ENCODE results near the gene EEPD1.

EEPD1 gene

DNA sequence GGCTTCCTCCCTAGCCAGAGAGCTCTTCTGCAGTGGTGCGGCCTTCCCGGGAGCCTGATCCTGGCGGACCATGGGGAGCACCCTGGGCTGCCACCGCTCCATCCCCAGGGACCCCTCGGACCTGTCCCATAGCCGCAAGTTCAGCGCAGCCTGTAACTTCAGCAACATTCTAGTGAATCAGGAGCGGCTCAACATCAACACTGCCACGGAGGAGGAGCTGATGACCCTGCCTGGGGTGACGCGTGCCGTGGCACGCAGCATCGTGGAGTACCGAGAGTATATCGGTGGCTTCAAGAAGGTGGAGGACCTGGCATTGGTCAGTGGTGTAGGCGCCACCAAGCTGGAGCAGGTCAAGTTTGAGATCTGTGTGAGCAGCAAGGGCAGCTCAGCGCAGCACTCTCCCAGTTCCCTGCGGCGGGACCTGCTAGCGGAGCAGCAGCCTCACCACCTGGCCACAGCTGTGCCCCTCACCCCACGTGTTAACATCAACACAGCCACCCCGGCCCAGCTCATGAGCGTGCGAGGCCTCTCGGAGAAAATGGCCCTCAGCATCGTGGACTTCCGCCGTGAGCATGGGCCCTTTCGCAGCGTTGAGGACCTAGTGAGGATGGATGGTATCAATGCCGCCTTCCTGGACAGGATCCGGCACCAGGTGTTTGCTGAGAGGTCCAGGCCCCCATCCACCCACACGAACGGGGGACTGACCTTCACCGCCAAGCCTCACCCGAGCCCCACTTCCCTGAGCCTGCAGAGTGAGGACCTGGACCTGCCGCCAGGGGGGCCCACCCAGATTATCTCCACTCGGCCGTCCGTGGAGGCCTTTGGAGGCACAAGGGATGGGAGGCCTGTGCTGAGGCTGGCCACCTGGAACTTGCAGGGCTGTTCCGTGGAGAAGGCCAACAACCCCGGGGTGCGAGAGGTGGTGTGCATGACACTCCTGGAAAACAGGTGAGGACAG, 1.5 kb downstream of the EEPD1 start:
- DNase-seq (ENCODE audit: low read depth in 3 of 3), result no peak

GRCh38 chr7:36155811-36156361, 2.8 kb downstream of the EEPD1 start:
- DNase-seq (ENCODE audit: low read depth in 3 of 3), result no peak

- no peak for DNase-seq (ENCODE audit: low read depth in 3 of 3)
Observed at GRCh38 chr7:36157527-36158320, 4.7 kb downstream of the EEPD1 start.

DNA sequence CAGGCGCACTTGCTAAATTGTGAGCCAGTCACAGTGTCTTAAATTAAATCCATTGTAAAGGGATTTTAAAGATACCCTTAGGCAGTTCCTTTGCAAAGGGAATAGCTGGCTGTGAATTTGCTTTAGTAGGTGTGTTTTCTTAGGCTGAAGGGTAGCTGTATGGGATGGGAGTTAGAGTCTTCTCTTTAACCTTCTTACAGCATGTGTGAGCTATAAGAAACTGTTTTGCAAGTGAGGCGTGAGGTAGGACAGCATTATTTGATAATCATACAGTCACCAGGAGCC, 5.2 kb downstream of the EEPD1 start:
- DNase-seq (ENCODE audit: low read depth in 3 of 3), result no peak

DNA sequence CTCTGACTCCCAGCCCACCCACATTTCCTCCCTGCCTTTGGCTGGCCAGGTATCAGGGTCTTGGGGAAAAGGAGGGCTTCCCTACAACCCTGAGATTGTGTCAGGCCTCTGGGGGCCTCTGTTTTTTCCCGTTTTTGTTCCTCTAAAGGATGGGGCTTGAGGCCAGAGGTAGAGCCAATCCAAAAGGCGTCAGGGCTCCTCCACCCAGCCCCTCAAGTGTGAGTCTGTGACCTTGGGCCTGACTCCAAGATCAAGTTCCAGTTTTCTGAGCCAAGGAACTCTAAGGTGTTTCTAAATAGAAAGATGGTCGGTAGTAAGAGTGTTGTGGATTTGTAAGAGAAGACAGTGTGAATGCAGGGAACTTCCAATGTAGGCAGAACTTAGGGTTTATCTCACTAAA, 6.6 kb downstream of the EEPD1 start:
- DNase-seq (ENCODE audit: low read depth in 3 of 3), result no peak

- DNase-seq (ENCODE audit: low read depth in 3 of 3), result no peak
Observed at GRCh38 chr7:36160313-36160712, 7.3 kb downstream of the EEPD1 start.

- DNase-seq (ENCODE audit: low read depth in 3 of 3), result no peak
Observed at GRCh38 chr7:36161996-36162395, 8.9 kb downstream of the EEPD1 start.

DNA sequence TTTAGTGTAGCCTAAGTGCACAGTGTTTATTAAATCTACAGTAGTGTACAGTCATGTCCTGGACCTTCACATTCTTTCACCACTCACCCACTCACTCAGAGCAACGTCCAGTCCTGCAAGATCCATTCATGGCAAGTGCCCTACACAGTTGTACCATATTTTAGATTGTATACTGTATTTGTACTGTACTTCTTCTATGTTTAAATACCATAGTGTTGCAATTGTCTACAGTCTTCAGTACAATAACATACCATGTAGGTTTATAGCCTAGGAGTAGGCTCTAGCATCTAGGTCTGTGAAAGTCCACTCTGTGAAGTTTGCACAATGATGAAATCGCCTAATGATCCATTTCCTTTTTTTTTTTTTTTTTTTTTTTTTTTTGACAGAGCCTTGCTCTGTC, 12.0 kb downstream of the EEPD1 start:
- no peak for DNase-seq (ENCODE audit: low read depth in 3 of 3)

DNA sequence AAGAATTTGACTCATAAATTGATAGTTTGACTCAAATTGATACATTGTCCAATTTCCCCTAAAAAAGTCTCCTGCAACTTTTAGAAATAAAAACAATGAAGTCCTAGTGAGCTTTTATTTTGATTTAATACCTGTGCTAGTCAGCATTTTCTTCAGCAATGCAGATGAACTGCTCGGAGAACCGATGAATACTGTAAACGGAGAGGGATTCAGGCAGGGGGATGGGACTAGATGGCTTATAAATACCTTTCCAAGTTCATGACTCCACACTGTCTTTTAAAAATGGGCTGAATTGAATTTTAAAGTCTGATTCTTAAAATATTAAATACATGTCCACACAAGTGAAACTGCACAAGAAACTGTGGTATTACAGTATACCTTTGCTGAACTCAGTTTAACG, 12.7 kb downstream of the EEPD1 start:
- no peak for DNase-seq (ENCODE audit: low read depth in 3 of 3)

- no peak for DNase-seq (ENCODE audit: low read depth in 3 of 3)
Observed at GRCh38 chr7:36167403-36168050, 14.5 kb downstream of the EEPD1 start.

DNA sequence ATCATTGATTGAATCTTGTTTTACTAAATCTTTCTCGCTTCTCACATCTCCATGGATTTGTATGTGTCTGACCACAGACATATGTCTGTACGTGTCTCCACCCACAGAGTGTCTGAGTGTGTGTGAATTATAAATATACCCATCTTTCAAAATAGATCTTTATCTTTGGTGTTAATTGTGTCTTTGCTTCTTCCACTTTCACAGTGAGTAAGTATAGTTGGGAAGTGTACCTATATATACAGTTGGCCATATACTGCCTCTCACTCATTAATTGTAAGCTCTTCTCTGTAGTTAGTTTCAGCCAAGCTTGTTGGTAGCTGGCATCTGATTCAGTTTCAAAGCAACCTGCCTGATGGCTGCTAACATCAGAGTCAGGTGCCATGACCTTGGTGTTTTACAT, 18.4 kb downstream of the EEPD1 start:
- DNase-seq (ENCODE audit: low read depth in 3 of 3), result no peak

DNA sequence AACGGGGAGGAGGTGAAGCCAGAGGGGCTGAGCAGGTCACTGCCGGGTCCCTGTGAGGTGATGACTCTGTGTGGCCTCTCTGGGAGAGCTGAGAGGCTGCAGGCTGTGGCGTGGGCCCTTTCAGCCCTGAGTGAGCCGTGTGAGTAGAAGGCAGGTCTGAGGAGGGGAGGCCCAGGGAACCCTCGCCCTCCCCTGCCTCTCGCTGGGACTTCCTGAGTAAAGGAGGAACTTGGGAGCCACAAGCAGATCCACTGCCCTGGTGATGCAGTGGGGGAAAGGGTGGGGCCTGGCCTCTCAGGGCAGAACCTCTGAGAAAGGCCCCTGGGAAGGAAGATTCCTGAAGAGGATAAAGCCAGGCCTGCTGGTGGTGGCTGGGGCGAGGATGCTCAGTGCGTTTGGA, 22.8 kb downstream of the EEPD1 start:
- no peak for DNase-seq (ENCODE audit: low read depth in 3 of 3)

GRCh38 chr7:36176697-36177096, 23.6 kb downstream of the EEPD1 start:
- DNase-seq (ENCODE audit: low read depth in 3 of 3), result no peak

DNA sequence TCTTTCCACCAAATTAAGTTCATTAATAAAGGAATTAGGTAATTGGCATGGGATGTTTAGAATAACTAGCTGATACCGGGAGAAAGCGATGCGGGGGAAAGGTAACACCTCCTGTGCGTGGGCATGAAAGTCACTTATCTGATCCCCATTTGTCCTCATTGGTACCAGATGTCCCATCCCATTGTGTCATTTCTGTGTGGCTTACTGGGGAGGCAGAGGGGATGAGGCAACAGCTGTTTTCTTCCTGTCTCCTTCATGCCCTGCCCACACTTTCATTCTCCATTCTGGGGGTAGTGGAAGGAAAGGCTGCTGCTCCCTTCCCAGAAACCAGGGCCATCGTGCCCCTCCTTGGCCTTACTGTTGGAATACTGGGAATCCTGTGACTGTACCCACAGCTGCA, 27.1 kb downstream of the EEPD1 start:
- DNase-seq (ENCODE audit: low read depth in 3 of 3), result no peak

GRCh38 chr7:36181668-36182067, 28.6 kb downstream of the EEPD1 start:
- DNase-seq (ENCODE audit: low read depth in 3 of 3), result no peak

GRCh38 chr7:36182854-36183604, 30.0 kb downstream of the EEPD1 start:
- no peak for DNase-seq (ENCODE audit: low read depth in 3 of 3)

DNA sequence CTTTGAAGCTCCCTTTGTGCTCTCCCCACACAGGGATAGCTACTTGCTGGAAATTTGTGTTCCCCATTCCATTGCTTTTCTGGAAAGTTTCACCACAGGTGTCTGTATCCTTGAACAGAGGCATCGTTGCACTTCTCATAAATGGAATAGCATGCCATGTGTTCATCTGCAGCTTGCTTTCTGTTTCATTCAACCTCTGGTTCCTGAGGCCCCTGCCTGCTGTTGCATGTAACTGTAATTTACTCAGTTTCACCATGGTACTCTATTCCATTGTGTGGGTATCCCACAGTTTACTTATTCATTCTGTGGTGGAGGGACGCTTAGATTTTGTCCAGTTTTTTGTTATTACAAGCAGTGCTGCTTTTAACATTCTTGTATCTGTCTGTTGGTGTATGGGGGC, 32.0 kb downstream of the EEPD1 start:
- DNase-seq (ENCODE audit: low read depth in 3 of 3), result no peak

GRCh38 chr7:36185756-36186155, 32.7 kb downstream of the EEPD1 start:
- DNase-seq (ENCODE audit: low read depth in 3 of 3), result no peak

- no peak for DNase-seq (ENCODE audit: low read depth in 3 of 3)
Observed at GRCh38 chr7:36186359-36187121, 33.5 kb downstream of the EEPD1 start.

GRCh38 chr7:36188266-36188665, 35.2 kb downstream of the EEPD1 start:
- DNase-seq (ENCODE audit: low read depth in 3 of 3), result no peak

DNA sequence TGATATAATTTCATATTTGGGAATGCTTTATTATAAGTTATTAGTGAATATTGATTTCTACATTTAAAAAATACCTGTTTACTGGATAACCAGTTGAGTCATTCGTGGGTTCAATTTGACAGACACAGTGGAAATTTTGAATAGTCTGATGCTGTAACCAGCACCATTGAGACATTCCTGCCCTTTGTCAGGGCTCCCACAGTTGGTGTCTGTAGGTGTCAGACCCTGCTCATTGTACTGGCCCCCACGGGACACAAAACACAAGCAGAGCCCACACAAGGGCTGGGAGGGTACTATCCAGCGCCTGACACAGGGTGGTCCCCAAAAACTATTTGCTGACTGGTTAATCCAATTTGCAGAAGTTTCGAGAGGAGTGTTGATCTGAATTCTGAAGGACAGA, 35.9 kb downstream of the EEPD1 start:
- DNase-seq (ENCODE audit: low read depth in 3 of 3), result no peak

Data from stimulated activated CD4-positive, alpha-beta T cell treated with anti-CD3 and anti-CD28 coated beads, TNF-alpha, amount 100 ng/mL, for 24 hours (primary cell).